CD4-positive, alpha-beta T cell treated with Interleukin-15 for 1 hour (primary cell): ENCODE results near the gene ANKS1B.
"Not testable (repeated sequence)": the region's sequence is repeated elsewhere in the genome, so short reads cannot be mapped to it uniquely, and the experiment has no call there.

ENCODE experiments used
- DNase-seq: peaks from one replicate; pipeline ENCODE4 v3.0.0-alpha.2; 2020

The ANKS1B gene

GRCh38 chr12:99859126-99859525 is 125.6 kb downstream of the ANKS1B start:
- no peak for DNase-seq

GRCh38 chr12:99852666-99853065 is 132.1 kb downstream of the ANKS1B start:
- no peak for DNase-seq

- DNase-seq, result no peak
Observed at GRCh38 chr12:99847936-99848335, 136.8 kb downstream of the ANKS1B start.

GRCh38 chr12:99834710-99835109 is 150.0 kb downstream of the ANKS1B start:
- DNase-seq, result no peak

- no peak for DNase-seq
Observed at GRCh38 chr12:99833397-99833796, 151.3 kb downstream of the ANKS1B start.

- no peak for DNase-seq
Observed at GRCh38 chr12:99824900-99825542, 159.7 kb downstream of the ANKS1B start.

- DNase-seq, result no peak
Observed at GRCh38 chr12:99822273-99822672, 162.5 kb downstream of the ANKS1B start.

GRCh38 chr12:99810718-99811593 is 173.8 kb downstream of the ANKS1B start:
- no peak for DNase-seq

GRCh38 chr12:99809909-99810308 is 174.8 kb downstream of the ANKS1B start:
- DNase-seq, result no peak

GRCh38 chr12:99806304-99806703 is 178.4 kb downstream of the ANKS1B start:
- DNase-seq, result no peak

GRCh38 chr12:99804715-99805114 is 180.0 kb downstream of the ANKS1B start:
- DNase-seq, result no peak

GRCh38 chr12:99800605-99801004 is 184.1 kb downstream of the ANKS1B start:
- no peak for DNase-seq

GRCh38 chr12:99797931-99798330 is 186.8 kb downstream of the ANKS1B start:
- not testable (repeated sequence) for DNase-seq

GRCh38 chr12:99783421-99783820 is 201.3 kb downstream of the ANKS1B start:
- DNase-seq, result no peak

GRCh38 chr12:99772274-99772673 is 212.5 kb downstream of the ANKS1B start:
- DNase-seq, result no peak

GRCh38 chr12:99771659-99772058 is 213.1 kb downstream of the ANKS1B start:
- DNase-seq, result no peak

- no peak for DNase-seq
Observed at GRCh38 chr12:99769396-99769980, 215.2 kb downstream of the ANKS1B start.

- DNase-seq, result no peak
Observed at GRCh38 chr12:99768758-99769157, 216.0 kb downstream of the ANKS1B start.

- DNase-seq, result no peak
Observed at GRCh38 chr12:99767809-99768208, 216.9 kb downstream of the ANKS1B start.

GRCh38 chr12:99766408-99766807 is 218.3 kb downstream of the ANKS1B start:
- DNase-seq, result no peak

GRCh38 chr12:99765469-99766114 is 219.1 kb downstream of the ANKS1B start:
- DNase-seq, result no peak

- DNase-seq, result no peak
Observed at GRCh38 chr12:99759444-99759843, 225.3 kb downstream of the ANKS1B start.

GRCh38 chr12:99758997-99759396 is 225.7 kb downstream of the ANKS1B start:
- no peak for DNase-seq
